ENCODE results near the gene MDFIC.

The MDFIC gene

GRCh38 chr7:114929570-114929969, 7.7 kb downstream of the MDFIC start:
- no peak for DNase-seq

DNA sequence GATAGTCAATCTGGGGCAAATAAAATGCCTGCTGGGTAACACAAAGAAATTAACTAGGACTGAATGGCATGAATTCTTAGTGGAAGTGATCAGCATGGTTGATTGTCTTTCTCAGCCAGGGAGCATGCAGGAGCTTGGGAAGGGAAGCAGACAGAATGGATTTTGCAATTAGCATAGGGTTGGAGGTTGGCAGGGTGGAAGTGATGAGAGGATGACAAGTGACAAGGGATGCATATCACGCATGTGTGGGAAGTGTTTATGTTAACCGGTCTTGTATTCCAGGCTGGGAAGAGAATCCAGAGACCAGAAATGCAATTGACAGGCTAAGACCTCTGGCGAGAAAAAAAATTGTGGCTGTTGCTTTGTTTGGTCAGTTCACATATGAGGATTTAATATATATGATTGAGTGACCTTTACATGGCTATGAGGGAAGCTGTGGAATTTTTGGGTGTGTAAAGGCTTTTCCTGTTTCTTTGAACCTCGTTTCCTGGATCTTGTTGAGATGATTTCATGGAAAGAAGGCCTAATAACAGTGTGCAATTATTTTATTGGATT, 8.3 kb downstream of the MDFIC start:
- DNase-seq, result no peak

- no peak for DNase-seq
These were observed 9.1 kb downstream of the MDFIC start for GRCh38 chr7:114930829-114931655.

- DNase-seq, result no peak
These were observed 9.7 kb downstream of the MDFIC start for GRCh38 chr7:114931656-114932011.

DNA sequence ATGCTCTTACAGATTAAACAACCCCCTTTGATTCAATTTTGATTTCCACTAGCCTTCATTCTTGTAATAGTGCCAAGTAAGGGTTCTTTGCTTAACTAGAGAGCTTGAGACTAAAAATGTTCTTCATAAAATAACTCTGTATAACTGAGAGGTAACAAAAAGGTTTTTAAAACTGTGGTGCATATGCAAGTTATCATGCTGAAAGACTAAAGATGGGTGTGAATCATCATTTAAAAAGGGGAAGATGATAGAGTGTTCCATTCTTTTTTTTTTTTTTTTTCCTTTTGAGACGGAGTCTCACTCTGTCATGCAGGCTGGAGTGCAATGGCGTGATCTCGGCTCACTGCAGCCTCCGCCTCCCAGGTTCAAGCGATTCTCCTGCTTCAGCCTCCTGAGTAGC, 11.1 kb downstream of the MDFIC start:
- DNase-seq, result no peak

GRCh38 chr7:114933658-114934057, 11.8 kb downstream of the MDFIC start:
- no peak for DNase-seq

GRCh38 chr7:114934086-114934485, 12.2 kb downstream of the MDFIC start:
- no peak for DNase-seq

DNA sequence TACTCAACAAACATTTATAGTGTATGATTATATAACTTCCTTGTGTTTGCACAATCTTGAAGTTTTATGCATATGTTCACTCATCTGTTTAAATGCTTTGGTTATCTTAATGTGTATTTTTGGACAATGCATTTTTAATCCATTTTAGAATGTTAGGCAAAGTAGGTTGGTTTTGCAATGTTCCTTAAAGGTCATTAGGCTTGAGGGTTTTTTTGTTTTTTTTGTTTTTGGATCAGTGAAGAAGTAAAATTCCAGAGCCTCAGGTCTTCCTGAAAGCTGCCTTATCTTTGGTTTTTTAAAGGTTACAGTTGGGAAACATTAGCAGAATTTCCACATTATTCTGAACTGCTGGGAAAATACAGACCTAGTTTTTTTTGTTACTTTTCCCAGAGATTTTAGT, 12.8 kb downstream of the MDFIC start:
- DNase-seq, result no peak

- DNase-seq, result no peak
These were observed 14.6 kb downstream of the MDFIC start for GRCh38 chr7:114936471-114936870.

DNA sequence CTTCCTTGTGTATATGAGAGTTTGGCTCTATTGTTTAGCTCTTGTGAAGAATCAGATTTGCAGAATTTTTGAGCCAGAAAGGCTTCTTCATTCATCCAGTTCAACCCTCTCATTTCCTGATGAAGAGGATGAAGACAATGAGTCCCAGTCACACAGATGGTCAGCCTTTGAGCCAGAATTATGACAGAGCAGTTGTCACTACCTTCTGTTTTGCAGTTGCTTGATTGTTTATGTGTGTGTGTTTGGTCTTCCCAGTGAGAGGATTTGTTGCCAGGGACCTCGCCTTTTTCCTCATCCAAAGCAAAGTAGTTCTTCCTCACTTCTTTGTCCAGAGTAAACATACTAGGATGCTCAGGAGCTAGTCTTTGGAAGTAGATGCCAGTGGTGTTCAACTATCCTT, 15.6 kb downstream of the MDFIC start:
- no peak for DNase-seq

- DNase-seq, result no peak
These were observed 16.9 kb downstream of the MDFIC start for GRCh38 chr7:114938785-114939184.

GRCh38 chr7:114939484-114940097, 17.7 kb downstream of the MDFIC start:
- no peak for DNase-seq

DNA sequence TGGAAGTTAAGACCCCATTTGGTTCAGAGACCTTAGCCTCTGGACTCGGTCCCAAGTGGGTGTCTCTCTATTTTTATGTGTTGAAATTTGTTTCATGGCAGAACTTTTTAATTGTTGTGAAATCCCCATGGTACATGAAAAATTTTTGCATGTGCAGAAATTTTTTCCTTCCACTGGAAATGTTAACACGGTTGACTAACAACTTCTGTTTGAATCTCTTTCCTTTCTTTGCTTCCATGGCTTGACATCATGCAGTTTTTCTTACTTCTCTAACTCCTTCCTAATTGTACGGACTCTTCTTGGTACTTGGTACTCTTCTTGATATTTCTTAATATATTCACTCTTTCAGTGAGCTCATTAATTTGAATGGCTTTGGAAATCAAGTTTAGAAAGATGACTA, 18.3 kb downstream of the MDFIC start:
- DNase-seq, result no peak

GRCh38 chr7:114941692-114942091, 19.8 kb downstream of the MDFIC start:
- no peak for DNase-seq

DNA sequence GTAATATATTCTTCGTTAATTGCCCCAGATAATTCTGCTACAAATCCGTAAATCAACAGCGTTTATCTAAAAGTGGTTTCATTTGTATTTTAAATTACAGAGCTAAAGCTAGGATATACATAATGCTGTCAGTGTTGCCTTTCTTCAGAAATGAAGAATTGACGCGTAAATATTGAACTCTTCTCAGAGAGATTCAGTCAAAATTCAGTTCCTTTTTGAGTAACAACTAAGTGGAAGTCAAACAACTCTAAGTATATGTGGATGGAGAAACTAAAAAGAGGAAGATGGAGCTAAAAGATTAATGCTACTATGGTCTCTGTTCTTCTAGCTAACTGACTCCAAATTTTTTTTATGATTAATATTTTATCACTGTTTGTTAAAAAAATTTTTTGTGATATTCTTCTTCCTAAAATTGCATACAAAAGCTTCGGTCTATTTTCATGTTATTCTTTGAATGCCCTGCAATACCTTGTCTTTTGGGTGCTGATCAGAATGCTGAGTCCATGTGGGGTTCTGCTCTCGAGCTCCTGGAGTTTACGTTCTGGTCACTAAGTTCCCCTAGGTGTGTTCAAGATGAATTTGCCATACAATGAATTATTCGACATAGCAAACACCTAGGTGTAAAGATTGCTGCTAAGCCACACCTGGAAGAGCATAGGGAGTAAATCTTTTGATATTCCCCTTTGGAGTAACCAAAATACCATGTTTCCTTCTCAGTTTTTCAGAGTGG, 20.7 kb downstream of the MDFIC start:
- DNase-seq, result no peak

DNA sequence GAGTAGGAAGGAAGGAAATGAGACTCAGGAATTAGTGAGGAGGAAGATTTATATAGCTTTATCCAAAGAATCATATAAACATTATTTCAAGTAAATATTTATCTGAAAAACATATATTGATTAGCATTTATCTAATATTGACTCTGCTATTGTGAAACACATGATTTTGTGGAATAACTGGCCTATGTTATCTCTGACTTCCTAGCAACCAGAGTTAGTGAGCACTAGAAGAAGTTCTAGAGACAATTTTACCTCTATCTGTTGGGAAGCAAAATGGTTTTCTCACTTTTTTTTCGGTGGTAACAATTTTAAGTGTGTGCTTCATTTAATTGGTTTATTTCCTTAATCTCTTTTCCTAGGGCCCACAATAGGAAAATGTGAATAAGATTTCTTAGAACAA, 21.6 kb downstream of the MDFIC start:
- no peak for DNase-seq

DNA sequence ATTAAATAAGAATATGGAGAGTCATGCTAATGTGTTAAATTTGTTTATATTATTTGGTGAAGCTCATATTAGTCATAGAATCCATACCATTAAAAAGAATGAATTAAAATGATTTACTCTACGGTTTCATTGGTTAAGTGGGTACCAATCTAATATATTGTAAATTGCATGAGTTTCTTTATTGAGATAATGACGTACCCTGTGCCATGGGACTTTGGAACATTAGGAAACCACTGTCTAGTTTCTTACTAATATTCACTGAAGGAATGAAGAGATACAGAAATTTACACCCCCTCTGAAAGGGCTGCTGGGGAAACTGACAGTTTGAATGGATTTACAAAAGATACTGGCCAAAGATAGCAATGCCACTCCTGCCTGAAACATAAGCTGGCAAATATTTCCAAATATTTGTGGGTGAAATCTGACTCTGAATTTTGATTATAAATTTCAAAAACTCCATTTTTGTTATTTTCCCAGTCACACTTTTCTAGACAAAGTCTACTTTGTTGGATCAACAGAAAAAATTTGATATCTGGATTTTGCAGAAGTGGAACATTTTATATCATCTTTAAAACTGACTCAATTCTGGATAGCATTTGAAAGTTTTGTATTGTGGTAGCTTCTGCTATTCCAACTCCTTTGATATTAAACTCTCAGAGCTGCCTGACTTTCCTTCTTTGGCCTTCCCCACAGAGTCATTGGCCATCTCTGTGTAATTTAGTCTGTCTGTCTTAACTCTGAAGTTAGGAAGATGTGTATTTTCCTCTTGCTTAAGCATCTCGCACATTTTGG, 22.3 kb downstream of the MDFIC start:
- DNase-seq, result no peak

DNA sequence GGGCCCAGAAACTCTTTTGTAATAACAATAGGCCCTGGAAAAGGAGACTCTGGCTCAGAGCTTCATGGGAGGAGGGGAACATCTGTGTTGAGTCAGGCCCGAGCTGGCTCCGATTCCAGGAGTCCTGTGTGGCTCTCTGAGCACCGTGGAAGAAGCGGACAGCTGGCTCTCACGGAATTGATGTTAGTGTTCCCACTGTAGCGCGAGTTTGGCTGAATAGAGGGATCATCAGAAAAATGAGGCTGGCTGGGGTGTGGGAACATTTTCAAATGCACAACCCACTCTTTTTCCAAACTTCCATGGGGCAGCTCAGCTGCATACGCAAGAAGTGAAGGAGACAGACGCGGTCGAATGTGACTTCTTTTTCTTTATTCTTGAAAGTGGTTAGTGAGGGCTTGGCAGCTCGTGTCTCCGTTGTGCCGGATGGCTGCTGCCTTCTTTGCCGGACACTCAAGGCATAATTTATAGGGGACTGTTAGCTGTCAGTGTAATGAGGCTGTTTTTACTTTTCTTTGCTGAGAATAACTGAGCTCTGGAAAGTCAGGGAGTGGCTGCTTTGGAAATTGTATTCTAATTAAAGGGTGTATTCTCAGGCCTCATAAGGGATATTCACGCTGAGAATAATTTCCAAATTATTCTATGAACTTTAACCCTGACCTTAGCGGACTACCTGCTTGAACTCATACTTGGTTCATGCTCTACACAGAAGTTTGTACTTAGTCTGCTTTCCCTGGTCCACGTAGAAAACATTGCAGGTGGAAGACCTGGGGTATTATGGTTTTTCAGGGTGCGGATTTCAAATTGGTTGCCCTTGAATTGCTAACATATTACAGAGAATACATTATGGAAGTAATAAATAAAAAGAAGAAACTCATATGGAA, 23.1 kb downstream of the MDFIC start:
- no peak for DNase-seq

DNA sequence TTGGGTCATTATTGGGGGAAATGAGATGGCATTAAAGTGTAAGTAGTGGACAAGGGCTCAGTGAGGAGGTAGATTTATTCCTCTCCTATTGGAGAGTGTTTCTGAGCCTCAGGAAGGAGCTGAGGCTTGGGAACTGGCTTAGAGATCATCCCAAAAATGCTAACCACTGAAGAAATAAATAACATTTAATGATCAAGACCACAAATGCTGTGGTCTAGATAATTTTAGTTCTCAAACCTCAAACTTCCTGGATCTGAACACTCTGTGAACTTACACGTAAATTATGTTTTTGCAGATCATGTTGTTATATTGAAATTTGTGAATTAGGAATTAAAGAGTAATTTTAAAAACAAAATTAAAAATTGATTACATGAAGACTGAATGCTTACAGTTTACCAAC, 27.3 kb downstream of the MDFIC start:
- DNase-seq, result no peak

DNA sequence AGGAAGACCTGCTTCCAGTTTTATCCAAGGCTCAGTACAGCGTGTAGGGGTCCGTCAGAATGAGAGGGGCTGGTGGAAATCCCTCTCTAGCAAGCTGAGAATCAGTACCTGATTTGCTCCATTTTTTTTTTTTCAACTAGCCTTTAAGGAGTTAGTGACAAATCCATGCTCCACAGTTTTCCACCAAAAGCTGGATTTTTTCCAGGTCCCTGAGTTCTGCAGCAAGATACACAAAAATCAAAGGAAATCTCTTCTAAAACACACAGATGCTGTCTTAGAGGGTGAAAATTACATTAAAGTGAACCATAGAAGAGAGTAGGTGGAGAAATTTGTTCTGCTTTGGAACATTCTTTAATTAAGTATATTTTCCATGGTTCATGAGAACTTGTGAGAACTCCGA, 30.4 kb downstream of the MDFIC start:
- no peak for DNase-seq

DNA sequence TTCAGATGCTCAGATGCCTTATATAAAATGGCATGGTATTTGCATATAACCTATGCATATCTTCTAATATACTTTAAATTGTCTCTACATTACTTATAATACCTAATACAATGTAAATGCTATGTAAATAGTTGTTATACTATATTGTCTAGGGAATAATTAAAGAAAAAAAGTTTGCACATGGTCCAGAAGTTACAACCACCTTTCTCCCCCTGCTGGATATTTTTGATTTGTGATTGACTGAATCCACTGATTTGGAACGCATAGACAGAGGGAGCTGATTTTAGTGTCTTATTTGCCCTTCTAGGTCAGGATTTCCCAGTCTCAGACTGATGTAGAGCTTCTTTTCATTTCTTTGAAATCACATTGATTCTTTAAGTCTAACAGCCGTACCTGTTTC, 31.8 kb downstream of the MDFIC start:
- DNase-seq, result no peak

DNA sequence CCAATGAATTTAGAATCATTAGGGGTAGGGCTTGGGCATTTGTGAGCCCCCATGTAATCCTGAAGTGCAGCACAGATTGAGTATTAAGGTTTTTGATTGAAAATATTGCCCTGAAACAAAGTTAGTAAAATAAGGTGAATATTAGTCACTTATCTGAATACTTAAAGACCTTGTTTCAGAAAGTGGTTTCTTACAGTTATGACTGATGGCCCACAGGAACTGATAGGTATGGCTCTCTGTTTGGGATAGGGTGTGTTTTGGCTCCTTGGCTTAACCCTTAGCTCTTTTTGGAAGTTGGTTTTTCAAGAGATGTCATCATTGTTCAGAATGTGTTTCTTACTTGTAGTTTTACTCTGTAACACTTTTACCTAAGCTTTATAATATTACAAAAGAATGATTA, 34.8 kb downstream of the MDFIC start:
- DNase-seq, result no peak
